OCI-LY7 (cell line): ENCODE data around the gene FOXL3.

ENCODE experiments used
- CTCF ChIP-seq: fragments of 200-600 bp; sonication (generic); conservative IDR thresholded peaks from 2 replicates; pipeline ENCODE4 v1.5.1; 2014; ENCODE audit warnings: mild to moderate bottlenecking, antibody characterized with exemption, low read length, moderate library complexity, mixed read lengths
- EZH2phosphoT487 ChIP-seq: fragments of 200-600 bp; sonication (generic); IDR thresholded peaks from 2 replicates; pipeline ENCODE4 v1.6.1; 2018; ENCODE audit warnings: low read depth, borderline replicate concordance, mild to moderate bottlenecking, mixed run types, antibody characterized with exemption, low read length, moderate library complexity, mixed read lengths

DNA sequence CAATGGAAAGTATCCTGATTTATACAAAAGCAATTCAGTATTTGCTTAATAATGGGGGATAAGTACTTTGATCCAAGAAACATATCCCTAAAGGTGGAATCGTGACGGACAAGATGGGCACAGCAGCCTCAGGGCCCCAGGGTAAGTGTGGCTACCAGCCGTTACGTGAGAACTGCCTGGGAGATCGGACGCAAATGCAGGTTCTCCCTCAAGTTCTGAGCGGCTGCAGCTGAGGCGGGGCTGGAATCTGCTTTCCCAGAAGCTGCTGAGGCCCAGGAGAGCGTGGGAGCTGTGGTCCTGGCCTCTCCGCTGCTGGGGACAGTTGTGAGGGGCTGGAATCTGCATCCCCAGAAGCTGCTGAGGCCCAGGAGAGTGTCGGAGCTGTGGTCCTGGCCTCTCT lies 13.5 kb downstream of the FOXL3 start:
- no peak for TF ChIP-seq CTCF
- TF ChIP-seq EZH2phosphoT487: no peak
